HuH-7 (cell line): Measurements from ENCODE around the gene METAP1.
A peak's percentile ranks its signal among the peaks of the same experiment; 100 is the strongest.
"Not testable (repeated sequence)": the region's sequence is repeated elsewhere in the genome, so short reads cannot be mapped to it uniquely, and the experiment has no call there.

Experiments used
- DNase-seq: peaks from one replicate; pipeline ENCODE4 v3.0.0; 2011; ENCODE audit warnings: low spot score

The METAP1 gene

DNA sequence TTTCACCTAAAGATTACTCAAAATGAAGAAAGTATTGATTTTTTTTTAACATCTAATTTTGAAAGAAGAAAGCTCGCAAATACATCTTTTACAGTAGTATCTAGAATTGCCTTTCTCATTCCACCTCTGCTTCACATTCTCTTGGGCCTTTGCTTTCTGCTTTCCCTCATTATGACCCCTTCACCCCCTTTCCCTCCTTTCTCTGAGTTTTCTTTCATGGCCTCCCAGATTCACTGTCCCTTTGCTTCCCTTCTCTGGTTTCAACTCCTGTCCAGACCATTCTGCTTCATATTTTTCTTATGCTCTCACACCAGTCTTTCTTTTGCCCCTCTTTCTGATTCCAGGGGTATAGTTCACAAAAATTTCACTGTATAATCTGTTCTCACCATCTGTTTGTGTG is 64.0 kb downstream of the METAP1 start:
- no peak for DNase-seq

DNA sequence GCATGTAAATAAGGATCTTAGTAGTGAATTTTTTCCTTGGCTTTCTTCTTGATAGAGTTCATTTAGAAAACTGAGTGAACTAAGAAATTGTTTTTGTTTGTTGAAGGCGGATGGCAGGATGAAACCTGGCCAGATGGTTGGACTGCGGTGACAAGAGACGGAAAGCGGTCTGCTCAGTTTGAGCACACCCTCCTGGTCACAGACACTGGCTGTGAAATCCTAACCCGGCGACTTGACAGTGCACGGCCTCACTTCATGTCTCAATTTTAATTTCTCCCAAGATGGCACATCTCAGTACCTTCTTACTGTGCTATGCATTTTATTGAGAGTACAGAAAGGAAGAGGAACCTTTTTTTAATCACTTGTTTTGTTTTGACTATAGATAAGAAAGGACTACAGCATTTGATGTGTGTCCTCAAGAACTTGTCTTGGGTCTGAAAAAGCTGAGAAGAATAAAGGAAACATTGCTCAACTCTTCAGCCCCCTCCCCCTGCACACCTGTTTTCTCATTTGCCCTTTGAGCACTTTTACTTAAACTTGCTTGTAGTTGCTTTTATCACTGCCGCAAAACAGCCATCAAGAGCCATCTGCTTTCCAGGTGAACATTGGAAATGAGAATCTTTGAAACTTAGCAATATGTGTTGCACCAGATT is 65.7 kb downstream of the METAP1 start:
- no peak for DNase-seq

DNA sequence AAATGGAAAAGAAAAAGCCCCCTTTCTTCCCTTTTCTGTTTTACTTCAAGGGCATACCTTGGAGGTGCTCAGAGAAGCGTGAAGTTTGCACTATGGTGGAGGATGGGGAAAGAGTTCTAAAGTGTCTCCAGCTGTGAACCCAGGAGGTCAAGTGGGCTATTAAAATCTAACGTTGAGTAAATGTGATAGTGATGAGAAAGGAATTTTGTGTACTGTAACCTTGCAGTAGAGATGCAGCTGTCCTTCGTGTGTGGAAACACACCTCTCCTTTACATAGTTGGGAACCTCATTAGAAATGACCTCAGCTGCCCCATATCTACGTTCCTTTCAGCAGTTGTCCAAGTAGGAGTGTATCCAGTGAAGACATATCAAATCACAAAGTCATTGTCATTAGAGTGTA is 66.6 kb downstream of the METAP1 start:
- no peak for DNase-seq

DNA sequence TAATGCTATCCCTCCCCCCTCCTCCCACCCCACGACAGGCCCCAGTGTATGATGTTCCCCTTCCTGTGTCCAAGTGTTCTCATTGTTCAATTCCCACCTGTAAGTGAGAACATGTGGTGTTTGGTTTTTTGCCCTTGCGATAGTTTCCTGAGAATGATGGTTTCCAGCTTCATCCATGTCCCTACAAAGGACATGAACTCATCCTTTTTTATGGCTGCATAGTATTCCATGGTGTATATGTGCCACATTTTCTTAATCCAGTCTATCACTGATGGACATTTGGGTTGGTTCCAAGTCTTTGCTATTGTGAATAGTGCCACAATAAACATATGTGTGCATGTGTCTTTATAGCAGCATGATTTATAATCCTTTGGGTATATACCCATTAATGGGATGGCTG is 70.0 kb downstream of the METAP1 start:
- DNase-seq: not testable (repeated sequence)

DNA sequence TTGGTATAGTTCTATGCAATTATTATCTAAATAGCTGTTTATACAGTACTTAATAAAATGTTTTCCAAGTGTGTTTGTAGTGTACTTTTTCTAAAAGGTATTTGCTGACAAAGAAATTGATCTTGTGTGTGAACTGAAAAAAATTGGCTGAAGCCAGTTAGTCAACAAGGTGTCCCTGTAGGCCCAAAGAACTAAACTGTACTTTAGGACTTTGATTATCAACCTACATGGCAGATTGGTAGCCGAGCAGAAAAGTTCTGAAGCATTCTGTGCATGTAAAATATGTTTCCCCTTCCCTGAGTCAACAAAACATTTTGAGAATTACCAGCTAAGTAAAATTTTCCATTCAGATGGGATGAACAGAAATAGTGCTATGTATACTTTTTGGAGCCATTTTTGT is 72.1 kb downstream of the METAP1 start:
- DNase-seq: no peak

DNA sequence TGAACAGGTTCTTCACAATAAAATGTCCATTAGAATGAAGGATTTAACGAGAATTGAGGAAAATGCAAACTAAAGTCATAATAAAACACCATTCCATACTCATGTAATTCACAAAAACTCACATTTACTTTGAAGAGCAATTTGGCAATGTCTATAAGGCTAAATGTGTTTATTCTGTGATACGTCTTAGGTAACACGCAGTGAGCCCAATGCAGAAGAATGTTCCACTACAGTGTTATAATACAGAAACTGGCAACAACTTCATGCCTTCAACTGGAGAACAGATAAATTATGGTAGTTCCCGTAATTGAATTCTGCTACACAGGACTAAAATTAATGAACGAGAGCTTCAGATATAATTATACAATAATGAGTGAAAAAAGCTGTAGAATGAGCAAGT is 75.6 kb downstream of the METAP1 start:
- DNase-seq: no peak

DNA sequence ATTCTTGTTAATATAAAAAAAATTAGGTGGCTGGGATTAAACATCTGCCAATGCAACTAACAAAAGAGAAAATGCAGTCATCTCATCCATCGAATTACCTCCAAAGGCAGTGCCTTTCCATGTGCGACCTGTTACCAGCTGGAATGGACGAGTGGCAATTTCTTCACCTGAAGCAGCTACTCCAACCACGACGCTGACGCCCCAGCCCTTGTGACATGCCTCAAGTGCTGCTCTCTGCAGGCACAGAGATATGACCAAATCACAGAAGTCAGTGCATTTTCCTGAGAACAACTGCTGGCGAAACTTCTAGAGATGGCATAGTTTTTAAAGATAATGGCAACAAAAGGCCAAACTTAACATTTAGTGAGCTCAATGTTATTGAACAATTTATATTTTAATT is 79.3 kb downstream of the METAP1 start:
- no peak for DNase-seq

DNA sequence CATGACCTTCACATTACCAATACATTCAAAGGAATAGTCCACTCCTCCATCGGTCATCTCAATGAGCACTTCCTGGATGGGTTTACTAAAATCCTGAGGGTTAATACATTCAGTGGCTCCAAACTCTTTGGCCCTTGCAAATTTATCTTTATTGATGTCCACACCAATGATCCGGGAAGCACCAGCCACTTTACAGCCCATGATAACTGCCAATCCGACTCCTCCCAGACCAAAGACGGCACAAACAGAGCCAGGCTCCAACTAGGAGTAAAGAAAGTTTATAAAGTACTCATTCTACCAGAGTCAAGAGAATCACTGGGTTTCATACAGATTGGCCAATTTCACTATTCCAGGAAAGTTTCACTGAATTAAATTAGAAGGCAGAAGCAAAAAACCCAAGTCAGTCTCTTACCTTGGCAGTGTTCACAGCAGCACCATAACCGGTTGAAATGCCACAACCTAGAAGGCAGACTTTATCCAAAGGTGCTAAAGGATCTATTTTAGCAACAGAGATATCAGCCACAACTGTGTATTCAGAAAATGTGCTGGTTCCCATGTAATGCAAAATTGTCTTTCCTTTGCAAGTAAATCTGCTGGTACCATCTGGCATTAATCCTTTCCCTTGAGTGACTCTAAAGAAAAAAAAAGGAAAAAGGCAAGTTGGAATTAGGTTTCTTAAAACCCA is 80.9 kb downstream of the METAP1 start:
- DNase-seq: no peak

DNA sequence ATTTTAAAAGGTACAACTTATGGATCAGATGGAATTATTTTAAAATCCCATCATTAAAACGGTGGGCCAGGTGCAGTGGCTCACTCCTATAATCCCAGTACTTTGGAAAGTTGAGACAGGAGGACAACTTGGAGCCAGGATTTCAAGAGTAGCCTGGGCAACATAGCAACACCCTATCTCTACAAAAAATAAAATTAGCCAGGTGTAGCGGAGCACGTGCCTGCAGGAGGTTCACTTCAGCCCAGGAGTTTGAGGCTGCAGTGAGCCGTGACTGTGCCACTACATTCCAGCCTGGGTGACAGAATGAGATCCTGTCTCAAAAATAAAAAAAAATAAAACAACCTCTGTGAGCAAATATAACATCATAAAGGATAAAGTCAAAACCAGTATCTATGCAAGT is 81.7 kb downstream of the METAP1 start:
- DNase-seq: no peak

DNA sequence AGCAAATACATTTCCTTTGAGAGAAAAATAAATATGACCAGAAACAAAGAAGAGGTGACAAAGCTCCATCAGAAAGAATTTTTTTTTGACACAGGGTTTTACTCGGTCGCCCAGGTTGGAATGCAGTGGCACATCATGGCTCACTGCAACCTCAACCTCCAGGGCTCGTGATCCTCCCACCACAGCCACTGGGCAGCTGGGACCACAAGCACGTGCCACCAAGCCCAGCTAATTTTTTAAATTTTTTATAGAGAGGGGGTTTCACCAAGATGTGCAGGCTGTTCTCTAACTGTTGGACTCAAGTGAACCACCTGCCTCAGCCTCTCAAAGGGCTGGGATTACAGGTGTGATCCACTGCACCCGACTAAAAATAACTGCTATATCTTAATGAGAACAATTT is 82.8 kb downstream of the METAP1 start:
- DNase-seq: no peak

DNA sequence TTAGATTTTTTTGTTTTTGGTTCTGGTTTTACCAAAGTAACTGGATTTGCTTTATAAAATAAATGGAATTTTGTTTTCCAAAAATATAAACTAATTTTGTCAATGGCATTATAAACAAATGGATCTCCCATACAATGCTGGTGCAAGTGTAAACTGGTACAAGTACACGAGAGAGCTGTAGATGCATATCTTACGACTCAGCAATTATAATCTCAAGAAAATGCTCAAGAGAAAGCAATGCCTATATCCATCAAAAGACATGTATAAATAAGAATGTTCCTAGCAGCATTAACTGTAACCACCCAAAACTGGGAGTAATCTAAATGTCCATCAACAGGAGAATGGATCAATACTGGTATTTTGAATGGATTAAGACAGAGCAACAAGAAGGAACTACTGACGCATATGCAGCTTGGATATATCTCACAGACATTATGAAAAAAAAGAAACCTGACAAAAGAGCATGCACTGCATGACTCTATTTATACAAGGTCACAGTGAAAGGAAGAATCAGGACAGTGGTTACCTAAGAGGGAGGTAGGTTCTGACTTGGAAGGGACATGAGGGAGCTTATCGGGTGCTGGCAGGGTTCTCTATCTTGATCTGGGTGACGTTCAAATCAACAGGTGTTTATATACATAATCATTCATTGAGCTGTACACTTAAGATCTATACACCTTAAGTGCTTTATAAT is 83.6 kb downstream of the METAP1 start:
- DNase-seq: no peak

DNA sequence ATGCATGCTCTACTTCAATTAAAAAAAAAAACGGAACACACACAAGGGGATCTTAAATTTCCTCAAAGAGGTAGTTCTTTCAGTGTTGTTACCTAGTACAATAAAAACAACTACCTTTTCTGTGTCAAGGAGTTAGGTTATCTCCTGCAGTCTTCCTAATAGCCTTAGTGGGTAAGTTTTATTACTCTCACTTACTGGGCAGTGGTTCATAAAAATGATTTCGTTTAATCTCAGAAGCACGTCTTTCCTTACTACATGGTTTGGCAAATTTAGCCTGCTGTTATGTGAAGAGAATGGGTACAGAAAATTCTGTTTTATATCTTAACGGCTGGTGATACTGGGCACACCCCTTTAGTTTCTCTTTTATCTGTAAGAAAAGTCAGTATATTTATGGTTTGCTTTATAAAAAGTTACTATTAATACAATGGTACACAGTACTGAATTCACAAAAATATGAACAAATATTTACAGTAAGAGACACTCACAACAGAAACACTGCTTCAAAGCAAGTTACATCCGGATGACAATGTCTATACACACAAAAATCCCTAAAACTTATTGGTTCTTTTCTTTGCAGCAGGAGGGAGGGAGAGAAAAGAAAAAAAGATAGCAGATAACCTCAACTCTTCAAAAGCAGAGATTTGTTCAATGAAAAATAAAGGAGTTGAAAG is 84.2 kb downstream of the METAP1 start:
- DNase-seq: no peak

DNA sequence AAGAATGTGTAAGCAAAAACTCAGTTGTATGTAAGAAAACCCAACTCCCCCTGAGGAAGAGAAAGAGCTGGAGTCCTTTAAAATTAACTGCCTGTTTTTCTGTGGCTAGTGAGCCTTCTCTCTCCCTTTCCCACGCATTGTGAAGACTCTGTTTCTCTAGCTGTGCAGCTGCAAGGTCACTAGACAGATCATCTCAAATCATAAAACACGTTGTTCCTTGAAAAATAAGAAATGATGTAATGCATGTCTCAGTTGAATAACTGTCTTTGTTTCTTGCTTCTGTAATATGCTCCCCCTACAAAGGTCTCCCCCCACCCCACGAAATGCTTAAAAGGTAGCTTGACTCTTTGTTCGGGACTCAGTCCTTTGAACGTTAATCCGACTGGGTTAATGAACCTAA is 85.3 kb downstream of the METAP1 start:
- not testable (repeated sequence) for DNase-seq

DNA sequence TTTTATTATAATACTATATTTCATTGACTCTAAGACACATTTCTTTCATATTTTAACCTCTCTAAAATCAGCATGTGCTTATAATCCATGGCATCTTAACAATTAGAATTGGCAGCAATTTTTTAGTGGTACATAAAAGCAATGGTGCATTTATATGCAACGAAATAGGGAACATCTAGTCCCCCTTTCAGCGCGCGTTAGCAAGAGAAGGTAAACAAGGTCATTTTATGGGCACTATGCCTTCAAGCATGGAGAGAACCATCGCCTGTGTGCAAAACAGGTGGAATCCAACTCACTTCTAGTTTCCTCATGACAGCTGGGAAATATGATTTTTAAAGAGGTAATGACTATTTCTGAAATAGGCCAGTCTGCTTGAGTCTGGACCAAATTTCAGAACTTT is 86.7 kb downstream of the METAP1 start:
- no peak for DNase-seq

DNA sequence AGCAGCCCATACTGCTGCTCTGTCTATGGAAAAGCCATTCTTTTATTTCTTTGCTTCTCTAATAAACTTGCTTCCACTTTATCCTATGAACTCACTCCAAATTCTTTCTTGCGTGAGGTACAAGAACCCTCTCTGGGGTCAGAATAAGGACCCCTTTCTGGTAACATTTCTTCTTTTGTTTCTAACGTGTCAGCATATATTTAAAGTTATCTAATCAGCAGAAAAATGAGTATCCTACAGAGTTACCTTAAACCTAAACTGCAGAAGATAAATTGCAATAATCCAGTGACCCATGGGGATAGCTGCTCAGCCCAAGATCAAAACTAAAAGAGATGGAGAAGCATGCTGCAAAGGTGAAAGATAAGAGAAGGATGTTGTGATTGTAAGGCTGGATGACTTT is 89.1 kb downstream of the METAP1 start:
- no peak for DNase-seq

DNA sequence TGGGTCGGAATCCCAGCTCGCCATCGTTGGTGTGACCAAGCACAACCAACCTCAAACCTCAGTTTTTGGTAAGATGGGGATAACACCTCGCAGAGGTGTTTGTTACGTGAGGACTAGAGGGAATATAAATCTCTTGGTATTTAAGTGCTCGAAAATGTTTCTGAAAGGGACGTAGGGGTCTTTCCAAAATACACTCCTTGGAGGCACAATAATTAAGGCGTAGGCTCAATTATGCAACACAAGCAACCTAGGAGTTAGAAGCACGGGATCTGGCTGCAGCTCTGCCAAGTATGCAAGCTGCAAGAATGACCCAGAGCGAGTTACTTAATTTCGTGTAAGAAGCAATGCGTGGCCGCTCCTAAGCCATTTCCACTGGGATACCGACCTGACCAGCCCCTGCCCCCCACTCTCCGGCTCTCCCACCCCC is 92.5 kb downstream of the METAP1 start:
- DNase-seq: peak; percentile 14

DNA sequence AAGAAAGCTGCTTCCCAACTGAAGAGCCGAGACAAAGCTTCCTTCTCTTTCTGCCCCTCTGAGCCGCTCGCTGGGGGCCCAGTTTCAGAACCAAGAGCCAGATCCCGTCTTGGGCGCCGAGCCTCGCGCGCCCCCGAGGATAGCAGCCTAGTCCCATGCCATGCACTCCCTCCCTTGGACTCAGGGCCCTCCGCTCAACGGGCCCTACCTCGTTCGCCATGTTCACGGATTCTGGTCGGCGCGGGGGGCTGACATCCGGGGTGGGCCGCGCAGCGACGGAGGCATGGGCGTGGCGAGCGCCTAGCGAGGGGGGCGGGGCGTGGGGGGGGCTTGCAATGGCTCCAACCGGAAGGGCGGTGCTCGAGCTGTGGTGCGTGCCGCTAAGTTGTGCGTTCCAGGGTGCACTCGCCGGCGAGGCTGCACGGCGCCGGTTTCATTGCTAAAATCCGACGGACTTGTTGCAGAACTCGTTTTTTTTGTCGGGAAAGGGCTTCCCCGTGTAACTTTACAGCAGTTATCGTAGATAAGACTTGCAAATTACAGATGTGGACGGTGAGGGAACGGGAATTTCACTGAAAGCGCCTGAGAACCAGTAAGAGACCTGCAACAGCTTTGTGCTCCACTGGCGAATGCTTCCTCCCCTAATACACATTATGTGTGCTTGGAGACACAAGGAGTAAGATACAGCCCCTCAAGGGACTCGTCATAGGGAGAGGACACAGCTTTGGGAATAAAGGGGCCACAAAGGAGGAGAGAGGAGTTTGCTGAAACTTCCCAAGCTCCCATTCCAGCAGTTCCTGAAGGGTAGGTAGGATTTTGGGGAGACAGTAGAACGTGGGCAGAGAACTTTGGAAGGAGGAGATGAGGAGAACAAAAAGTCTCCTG is 93.2 kb downstream of the METAP1 start, which contains the start of gene ADH5:
TSS of gene ADH5 (minus strand) at position 308 of the 885 bp plus-strand sequence. CDS start at position 220, 88 bp downstream.
- DNase-seq: peak; percentile 68

DNA sequence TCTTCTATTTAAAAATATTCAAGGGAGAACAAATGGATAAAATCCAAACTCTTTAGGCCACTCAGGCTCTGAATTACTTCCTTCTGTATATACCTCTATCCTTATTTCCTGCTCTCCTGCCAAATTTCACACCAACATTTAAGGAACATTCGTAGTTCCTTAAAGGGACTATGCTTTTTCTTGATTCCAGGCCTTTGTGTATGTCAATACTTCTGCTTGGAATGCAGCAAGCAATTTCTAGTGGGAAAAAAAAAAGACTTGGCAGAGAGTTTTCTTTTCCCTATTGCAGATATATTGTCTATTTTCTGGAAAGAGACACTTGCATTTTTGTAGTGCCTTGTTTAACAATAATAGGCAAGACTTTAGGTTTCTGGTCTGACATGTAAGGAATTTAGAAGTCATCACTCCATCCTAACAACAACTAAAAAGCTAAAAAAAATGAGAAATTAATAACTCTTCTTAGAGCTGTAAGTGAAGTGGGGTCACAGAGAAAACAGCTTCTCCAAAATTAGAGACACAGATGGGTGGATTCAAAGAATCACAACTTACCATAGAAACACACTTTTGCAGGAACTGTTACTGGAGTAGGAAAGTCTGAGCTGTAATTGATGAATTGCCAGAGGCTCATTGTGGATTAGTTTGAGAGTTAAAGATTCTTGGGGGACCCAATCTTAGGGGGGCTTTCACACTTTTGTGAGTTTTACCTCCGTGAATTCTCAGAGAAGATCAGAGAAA is 95.1 kb downstream of the METAP1 start:
- no peak for DNase-seq

DNA sequence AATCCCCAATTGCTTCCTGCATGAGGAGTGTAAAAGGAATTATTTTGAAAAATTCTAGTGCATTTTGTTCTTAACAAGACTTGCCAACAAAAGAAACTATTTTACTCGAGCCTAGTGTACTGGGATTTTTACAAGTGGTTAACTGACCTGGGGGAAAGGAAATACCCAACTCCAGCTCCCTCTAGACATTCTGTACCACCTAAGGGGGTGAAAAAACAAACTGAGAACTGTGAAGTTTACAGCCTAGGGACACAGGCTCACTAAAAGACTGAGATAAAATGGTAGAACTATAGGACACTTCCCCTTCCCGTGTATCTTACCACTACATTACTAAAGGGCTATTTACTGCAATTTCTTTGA is 95.7 kb downstream of the METAP1 start:
- no peak for DNase-seq

DNA sequence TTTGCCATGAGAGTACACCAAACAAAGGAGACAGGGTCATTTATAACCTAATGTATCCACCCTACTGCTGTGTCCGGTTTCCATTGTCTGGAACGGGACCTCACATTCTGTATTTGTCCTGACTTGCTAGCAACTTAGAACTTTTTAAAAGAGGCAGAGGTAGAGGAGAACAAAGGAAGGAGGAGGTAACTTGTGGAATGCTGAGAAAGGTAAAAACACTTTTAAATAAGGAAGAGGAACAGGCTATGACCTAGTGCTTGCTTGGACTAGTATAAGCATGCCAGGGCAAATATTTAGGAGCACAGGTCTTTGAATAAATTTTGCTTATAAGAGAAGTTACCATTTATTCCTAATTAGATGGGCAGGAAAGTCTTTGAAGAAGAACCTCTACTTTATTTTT is 96.3 kb downstream of the METAP1 start:
- not testable (repeated sequence) for DNase-seq

DNA sequence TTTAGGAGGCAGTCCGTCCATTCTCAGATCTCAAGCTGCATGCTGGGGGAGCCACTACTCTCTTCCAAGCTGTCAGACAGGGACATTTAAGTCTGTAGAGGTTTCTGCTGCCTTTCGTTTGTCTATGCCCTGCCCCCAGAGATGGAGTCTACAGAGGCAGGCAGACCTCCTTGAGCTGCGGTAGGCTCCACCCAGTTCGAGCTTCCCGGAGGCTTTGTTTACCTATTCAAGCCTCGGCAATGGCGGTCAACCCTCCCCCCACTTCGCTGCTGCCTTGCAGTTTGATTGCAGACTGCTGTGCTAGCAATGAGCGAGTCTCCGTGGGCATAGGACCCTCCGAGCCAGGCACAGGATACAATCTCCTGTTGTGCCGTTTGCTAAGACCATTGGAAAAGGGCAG is 103.8 kb downstream of the METAP1 start:
- no peak for DNase-seq
